RPMI8226 (cell line): ENCODE results near the gene PEX3.
"Not testable (repeated sequence)": the region's sequence is repeated elsewhere in the genome, so short reads cannot be mapped to it uniquely, and the experiment has no call there.

Experiments used
- DNase-seq: peaks from one replicate; pipeline ENCODE4 v3.0.0-alpha.2; 2015

The PEX3 gene

GRCh38 chr6:143450453-143451371 lies at the start of gene PEX3, which contains the start of gene ADAT2:
TSS of gene PEX3 (plus strand) at chr6:143450805. CDS start at chr6:143451043, 238 bp downstream.
TSS of gene ADAT2 (minus strand) at chr6:143450695. CDS start at chr6:143450658, 37 bp downstream.
- DNase-seq, result peak; percentile 91

- DNase-seq, result no peak
Observed at GRCh38 chr6:143401068-143401446, 49.5 kb upstream of the PEX3 start.

GRCh38 chr6:143401636-143402370 lies 48.8 kb upstream of the PEX3 start:
- DNase-seq, result no peak

GRCh38 chr6:143402721-143403336 lies 47.8 kb upstream of the PEX3 start:
- no peak for DNase-seq

DNA sequence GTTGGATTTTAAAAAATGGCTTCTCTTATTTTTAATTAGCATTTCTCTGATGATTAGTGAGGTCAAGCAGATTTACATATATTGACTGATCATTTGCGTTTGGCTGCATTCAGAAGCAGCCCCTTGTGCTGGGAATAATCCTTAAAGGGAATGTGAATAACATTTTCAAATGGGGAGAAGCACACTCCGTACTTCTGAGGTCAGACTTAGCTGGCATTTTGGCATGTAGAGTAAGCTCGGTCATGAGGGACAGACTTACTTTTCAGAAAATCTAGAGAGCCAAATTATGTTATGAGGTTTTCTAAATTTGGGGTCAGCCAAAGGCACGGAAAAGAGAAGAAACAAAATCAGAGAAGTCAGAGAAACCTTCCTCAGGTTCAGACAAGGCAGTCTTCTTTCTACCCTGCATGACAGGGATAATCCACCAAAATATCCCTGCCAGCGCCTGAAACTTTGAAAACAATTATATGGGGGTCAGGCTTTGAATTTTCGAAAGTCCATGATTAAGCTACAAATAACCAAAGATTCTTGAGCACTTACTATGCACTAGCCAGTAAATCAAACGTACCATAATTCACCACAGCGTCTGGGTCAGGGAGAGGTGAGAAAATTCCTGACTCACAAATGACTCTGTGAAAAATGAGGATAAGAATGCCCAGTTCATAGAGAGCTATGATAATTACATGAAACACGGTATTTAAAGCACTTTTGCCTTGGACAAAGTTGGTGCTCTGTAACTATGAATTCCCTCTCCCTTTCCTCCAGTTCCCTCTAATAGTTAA lies 45.0 kb upstream of the PEX3 start:
- no peak for DNase-seq

DNA sequence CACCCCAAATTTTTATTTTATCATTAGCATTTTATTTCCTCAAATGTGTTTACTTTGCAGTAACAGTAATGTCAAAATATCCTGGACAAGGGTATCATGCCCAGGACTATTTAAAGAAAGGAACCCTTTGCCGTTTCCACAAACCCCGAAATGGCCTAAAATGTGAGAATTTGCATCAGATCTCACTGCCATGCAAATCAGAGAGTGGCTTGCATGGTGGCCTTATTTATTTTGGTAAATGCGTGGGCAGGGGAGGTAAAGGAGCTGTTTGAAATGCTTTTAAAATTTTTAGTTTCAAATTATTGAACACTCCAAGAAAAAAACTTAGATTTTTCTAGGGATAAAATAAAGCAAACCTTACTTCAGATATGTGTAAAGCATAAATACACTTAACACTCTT lies 43.9 kb upstream of the PEX3 start:
- no peak for DNase-seq

GRCh38 chr6:143408151-143408786 lies 42.3 kb upstream of the PEX3 start:
- no peak for DNase-seq

GRCh38 chr6:143408787-143409162 lies 41.8 kb upstream of the PEX3 start:
- no peak for DNase-seq

- DNase-seq, result no peak
Observed at GRCh38 chr6:143410859-143411270, 39.7 kb upstream of the PEX3 start.

DNA sequence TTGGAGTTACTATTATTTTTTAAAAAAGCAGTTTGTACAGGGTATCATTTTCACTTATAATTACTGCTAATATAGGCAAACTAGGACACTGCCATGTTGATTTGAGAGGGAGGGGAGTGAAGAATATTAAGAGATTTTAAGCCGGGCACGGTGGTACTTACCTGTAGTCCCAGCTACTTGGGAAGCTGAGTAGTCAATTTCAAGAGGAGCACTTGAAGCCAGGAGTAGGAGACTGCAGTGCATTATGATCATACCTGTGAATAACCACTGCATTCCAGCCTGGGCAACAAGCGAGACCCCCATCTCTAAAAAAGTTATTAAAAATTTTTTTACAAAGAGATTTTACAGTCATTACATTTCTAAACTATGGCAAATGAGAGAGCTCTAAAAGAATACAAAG lies 35.8 kb upstream of the PEX3 start:
- DNase-seq, result no peak

DNA sequence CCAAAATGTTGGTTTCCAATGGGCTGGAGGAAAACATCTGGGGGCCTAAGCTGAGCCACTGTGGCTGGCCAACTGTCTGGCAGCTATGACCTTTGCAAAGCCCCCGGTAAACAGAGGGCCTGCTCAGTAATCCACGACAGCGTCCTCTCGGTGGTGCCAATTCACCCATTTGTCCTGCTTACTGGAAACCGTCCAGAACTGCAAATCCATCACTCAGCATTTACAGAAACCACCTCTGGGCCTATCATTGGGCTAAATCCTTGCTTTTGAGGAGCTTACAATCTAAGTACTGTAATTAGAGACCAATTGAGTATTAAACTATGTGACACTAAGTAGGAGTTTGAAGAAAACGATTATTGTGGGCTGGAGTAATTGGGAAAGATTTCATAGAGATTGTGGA lies 31.1 kb upstream of the PEX3 start:
- DNase-seq, result no peak

- no peak for DNase-seq
Observed at GRCh38 chr6:143426026-143426425, 24.6 kb upstream of the PEX3 start.

- DNase-seq, result peak; percentile 57
Observed at GRCh38 chr6:143427109-143427817, 23.3 kb upstream of the PEX3 start.

DNA sequence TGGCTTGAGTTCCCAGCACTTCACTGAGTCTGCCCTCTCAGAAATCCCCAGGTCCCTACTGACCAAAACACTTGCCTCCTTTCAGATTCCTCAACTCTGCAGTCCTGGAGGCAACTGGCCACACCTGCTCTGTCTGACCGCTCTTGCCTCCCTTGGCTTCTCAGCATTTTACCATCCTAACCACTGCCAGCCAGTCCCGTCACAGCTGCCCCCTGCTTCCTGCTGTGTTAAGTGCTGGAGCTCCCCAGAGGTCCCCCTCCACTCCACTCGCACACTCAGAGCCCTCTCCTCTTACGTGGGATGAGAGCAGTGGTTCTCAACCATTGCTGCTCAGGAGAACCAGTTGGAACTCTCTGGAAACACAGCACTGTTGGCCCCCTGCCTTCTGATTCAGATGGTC lies 20.6 kb upstream of the PEX3 start:
- DNase-seq, result no peak

DNA sequence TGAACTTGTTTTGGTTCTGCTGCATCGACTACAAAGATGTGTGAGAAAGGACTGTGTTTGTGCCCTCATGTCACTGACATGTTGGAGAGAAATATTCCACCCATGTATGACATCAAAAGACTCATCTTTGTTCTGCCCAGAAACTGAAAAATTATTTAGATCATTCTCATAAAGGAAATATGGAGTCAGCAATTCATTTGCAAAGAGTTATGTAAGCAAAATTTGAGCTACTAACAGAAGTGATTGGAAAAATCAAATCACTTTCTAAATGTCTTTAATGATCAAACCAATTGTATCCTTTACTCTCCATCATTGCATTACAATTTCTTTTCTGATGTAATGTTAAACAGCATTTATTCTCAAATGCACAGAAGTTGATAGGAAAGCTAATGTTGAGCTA lies 19.4 kb upstream of the PEX3 start:
- DNase-seq, result no peak

GRCh38 chr6:143432588-143432987 lies 18.0 kb upstream of the PEX3 start:
- DNase-seq, result no peak

- no peak for DNase-seq
Observed at GRCh38 chr6:143441010-143441409, 9.6 kb upstream of the PEX3 start.

DNA sequence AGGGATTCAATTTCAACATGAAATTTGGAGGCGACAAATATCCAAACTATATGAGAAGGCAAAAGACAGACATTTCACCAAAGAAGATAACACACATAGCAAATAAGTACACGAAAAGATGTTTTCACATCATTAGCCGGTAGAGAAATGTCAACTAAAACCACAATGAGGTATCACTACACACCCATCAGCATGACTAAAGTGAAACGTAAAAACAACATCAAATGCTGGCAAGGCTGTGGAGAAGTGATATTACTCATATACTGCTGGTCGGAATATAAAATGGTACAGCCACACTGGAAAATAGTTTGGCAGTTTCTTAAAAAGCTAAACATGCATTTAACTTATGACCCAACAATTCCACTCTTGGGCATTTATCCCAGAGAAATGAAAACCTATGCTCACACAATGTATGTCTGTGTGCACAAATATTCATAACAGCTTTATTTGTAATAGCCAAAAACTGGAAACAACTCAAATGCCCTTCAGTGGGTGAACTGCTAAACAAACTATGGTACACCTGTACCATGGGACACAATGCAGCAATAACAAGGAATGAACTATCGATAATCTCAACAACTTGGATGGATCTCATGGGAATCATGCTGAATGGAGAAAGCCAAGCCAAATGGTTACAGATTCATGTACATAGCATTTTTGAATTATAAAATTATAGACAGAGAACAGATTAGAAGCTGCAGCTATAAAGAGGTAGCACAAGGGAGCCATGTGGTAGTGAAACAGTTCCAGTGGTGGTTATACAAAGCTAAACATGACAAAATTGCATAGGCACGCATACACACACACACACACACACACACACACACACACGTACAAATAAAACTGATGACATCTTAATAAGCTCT lies 8.7 kb upstream of the PEX3 start:
- no peak for DNase-seq

DNA sequence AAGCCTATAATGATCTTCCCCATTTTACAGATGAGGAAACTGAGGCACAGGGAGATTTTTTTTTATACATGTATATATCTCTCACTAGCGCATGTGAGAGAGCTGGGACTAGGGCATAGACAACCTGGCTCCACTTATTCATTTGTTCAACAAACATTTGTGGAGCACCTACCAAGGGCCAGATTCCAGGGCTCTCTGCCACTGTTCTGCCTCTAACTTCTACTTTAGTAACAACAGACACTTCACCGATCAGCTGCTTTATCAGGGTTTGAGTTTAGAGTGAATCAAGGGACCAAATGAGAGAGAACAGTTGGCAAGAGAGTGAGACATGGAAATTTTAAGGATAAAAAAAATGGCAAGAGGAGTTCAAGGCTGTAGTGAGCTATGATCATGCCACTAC lies 7.5 kb upstream of the PEX3 start:
- DNase-seq, result no peak

GRCh38 chr6:143447865-143448264 lies 2.7 kb upstream of the PEX3 start:
- not testable (repeated sequence) for DNase-seq
